ENCODE measurements around the gene GNRHR.

The GNRHR gene

DNA sequence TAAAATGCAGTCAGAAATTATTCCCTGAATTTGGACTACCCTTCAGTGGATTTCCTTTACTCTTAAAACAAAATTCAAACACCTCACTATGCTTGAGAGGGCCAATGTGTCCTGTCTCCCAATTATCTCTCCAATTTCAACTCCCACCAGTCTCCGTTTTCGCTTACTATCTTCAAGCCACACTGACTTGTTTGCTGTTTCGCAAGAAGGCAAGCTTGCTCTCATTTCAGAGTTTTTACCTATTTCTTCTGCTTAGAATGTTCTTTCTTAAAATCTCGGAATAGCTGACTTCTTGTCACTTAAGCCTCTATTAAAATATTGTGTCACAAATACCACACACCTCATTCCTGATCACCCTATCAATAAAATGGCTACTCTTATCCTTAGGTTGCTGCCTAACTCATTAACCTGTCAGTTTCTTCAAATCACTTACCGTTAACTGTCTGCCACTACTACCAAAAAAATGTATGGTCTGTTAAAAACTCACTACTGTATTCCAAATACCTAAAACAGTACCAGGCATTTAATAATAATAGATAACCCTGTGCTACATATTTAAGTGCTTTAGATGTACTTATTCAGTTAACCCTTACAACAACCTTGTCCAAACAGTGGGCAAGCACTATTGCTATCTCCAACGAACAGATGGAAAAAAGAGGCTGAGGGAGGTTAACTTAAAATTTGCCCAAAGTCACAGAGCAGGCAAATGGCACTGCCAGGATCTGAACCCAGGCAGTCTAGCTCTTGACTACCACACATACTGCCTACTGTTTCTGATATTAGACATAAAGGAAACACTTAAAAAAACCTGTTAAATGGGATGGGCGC is 56.1 kb downstream of the GNRHR start:
- CTCF ChIA-PET, result no interaction called here
- no peak for DNase-seq (ENCODE audit: low spot score)
- no peak overlapping the region for H3K27ac ChIP-seq
- TF ChIP-seq, protein P1, sequence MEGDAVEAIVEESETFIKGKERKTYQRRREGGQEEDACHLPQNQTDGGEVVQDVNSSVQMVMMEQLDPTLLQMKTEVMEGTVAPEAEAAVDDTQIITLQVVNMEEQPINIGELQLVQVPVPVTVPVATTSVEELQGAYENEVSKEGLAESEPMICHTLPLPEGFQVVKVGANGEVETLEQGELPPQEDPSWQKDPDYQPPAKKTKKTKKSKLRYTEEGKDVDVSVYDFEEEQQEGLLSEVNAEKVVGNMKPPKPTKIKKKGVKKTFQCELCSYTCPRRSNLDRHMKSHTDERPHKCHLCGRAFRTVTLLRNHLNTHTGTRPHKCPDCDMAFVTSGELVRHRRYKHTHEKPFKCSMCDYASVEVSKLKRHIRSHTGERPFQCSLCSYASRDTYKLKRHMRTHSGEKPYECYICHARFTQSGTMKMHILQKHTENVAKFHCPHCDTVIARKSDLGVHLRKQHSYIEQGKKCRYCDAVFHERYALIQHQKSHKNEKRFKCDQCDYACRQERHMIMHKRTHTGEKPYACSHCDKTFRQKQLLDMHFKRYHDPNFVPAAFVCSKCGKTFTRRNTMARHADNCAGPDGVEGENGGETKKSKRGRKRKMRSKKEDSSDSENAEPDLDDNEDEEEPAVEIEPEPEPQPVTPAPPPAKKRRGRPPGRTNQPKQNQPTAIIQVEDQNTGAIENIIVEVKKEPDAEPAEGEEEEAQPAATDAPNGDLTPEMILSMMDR (conservative IDR thresholded peaks at IDR 0.05; ENCODE audit: low read depth), result no peak
- POLR2A ChIA-PET (ENCODE audit: low non-redundant PET), result no interaction called here

DNA sequence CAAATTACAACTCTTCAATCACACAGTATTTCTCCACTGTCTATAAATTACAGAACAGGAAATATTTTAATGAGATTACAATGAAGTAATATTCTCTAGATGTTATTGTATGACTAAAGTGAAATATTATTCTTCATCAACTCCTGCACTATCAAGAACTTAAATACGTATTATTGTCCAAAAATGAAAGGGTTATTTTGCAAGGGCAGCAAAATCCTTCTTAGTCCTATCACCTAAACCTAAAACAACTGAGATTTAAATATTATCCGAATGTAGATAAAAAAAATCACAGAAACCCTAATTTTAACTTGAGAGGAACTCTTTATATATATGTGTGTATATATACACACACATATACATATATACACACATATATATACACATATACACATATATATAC is 58.1 kb downstream of the GNRHR start:
- H3K27ac ChIP-seq, result no peak overlapping the region
- no peak for DNase-seq (ENCODE audit: low spot score)
- POLR2A ChIA-PET (ENCODE audit: low non-redundant PET), result no interaction called here
- CTCF ChIA-PET, result interaction anchor here (0.6 kb wide), 1 partner anchor 16 kb away, joined by 3 read pairs; no protein-coding TSS in a partner anchor
- TF ChIP-seq, protein P1 (conservative IDR thresholded peaks at IDR 0.05; ENCODE audit: low read depth), result no peak

DNA sequence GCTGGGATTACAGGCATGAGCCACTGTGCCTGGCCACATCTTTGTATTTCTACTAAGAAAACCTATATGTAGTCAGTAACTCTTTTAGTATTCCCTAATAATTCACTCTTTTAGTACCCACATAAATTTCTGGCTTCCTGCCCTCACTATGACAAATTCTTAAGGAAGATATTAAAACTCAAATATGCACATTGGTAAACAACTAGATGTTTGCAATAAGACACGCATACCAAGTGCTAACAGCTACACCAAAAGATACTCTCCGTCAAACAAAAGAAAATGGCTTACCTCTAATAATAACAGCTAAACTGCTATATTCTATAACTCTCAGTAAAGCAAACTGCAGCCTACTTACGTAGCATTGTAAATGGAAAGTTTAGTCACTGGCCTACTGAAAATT is 59.5 kb downstream of the GNRHR start:
- CTCF ChIA-PET, result no interaction called here
- no peak for DNase-seq (ENCODE audit: low spot score)
- TF ChIP-seq, protein P1 (conservative IDR thresholded peaks at IDR 0.05; ENCODE audit: low read depth), result no peak
- no peak overlapping the region for H3K27ac ChIP-seq
- POLR2A ChIA-PET (ENCODE audit: low non-redundant PET), result no interaction called here

DNA sequence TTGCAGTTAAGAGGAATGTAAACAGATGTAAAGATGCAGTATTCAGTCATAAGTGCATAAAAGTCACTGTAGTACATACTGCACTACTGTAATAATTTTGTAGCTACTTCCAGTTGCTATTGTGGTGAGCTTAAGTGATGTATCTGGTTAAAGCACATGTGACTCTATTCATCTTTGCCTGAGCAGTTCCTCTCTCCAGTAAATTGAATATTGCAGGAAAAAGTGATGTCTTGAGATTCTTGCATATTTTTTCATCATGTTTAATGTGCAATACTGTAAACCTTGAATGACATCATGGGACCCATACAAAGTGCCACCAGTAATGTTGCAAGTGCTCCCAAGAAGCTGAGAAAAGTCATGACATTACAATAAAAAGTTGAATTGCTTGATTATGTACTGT is 62.9 kb downstream of the GNRHR start:
- H3K27ac ChIP-seq, result no peak overlapping the region
- TF ChIP-seq, protein P1 (conservative IDR thresholded peaks at IDR 0.05; ENCODE audit: low read depth), result no peak
- ChIA-PET CTCF (no interaction called here), POLR2A (ENCODE audit: low non-redundant PET) (no interaction called here)
- DNase-seq (ENCODE audit: low spot score), result no peak
